Measurements from ENCODE around the gene HS3ST5.

The HS3ST5 gene

DNA sequence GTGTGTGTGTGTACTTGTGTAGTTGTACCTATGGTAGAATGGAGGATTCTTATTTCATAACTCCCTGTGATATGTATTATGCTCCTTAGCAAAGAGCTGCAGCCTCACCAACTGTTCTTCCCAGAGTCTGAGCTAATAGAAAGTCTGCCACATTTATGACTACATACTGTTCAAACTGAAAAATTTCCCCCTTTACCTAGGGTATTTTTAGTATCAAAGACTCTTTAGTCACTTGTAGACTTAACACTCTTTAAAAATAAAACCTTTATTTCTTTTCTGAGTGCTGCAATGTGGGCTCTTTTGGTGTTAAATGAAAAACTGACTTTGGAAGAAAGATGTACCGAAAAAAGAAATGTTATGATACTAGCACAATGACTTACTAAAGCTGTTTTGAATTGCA lies 39.6 kb upstream of the HS3ST5 start:
- H3K4me3 ChIP-seq (ENCODE audit: insufficient read depth, low read length, poor library complexity, severe bottlenecking), result no peak overlapping the region
- H3K27ac ChIP-seq (ENCODE audit: low read depth, low read length), result no peak overlapping the region
- no peaks in the 10 kb centered on the region for H4K20me1 ChIP-seq (ENCODE audit: low read depth, low read length)
- H3F3A ChIP-seq (ENCODE audit: insufficient read depth), result no peaks in the 10 kb centered on the region
- H3K36me3 ChIP-seq (ENCODE audit: low read length), result no peaks in the 10 kb centered on the region
- H3K27me3 ChIP-seq (ENCODE audit: low read length), result no peaks in the 10 kb centered on the region
- H3K4me2 ChIP-seq (ENCODE audit: low read depth, low read length, poor library complexity, severe bottlenecking), result no peak overlapping the region
- no peaks in the 10 kb centered on the region for H3K9me2 ChIP-seq (replicated peaks; ENCODE audit: insufficient read depth, low read length)
- H3K9ac ChIP-seq (ENCODE audit: low read length), result no peak overlapping the region
- no peak overlapping the region for H2AFZ ChIP-seq (ENCODE audit: low read depth, low read length, severe bottlenecking)
- TF ChIP-seq EZH2phosphoT487 (conservative IDR thresholded peaks at IDR 0.05; ENCODE audit: low read length), result no peak
- TF ChIP-seq, protein P1, sequence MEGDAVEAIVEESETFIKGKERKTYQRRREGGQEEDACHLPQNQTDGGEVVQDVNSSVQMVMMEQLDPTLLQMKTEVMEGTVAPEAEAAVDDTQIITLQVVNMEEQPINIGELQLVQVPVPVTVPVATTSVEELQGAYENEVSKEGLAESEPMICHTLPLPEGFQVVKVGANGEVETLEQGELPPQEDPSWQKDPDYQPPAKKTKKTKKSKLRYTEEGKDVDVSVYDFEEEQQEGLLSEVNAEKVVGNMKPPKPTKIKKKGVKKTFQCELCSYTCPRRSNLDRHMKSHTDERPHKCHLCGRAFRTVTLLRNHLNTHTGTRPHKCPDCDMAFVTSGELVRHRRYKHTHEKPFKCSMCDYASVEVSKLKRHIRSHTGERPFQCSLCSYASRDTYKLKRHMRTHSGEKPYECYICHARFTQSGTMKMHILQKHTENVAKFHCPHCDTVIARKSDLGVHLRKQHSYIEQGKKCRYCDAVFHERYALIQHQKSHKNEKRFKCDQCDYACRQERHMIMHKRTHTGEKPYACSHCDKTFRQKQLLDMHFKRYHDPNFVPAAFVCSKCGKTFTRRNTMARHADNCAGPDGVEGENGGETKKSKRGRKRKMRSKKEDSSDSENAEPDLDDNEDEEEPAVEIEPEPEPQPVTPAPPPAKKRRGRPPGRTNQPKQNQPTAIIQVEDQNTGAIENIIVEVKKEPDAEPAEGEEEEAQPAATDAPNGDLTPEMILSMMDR (IDR thresholded peaks at IDR 0.05; ENCODE audit: insufficient read depth, low read length, poor library complexity, severe bottlenecking), result no peak
- H3K79me2 ChIP-seq (ENCODE audit: insufficient read depth, low read length), result no peaks in the 10 kb centered on the region
- H3K9me3 ChIP-seq (ENCODE audit: insufficient read depth, low read length), result no peaks in the 10 kb centered on the region

- TF ChIP-seq EZH2phosphoT487 (conservative IDR thresholded peaks at IDR 0.05; ENCODE audit: low read length), result no peak
- TF ChIP-seq, protein P1 (IDR thresholded peaks at IDR 0.05; ENCODE audit: insufficient read depth, low read length, poor library complexity, severe bottlenecking), result no peak
- no peaks in the 10 kb centered on the region for H4K20me1 ChIP-seq (ENCODE audit: low read depth, low read length)
Observed at GRCh38 chr6:114377881-114378280, 35.1 kb upstream of the HS3ST5 start.

GRCh38 chr6:114376611-114377175 lies 33.9 kb upstream of the HS3ST5 start:
- H3K27me3 ChIP-seq (ENCODE audit: low read length), result no peaks in the 10 kb centered on the region
- H2AFZ ChIP-seq (ENCODE audit: low read depth, low read length, severe bottlenecking), result no peak overlapping the region
- H4K20me1 ChIP-seq (ENCODE audit: low read depth, low read length), result no peaks in the 10 kb centered on the region
- H3K27ac ChIP-seq (ENCODE audit: low read depth, low read length), result no peak overlapping the region
- no peak overlapping the region for H3K9ac ChIP-seq (ENCODE audit: low read length)
- no peaks in the 10 kb centered on the region for H3F3A ChIP-seq (ENCODE audit: insufficient read depth)
- H3K4me3 ChIP-seq (ENCODE audit: insufficient read depth, low read length, poor library complexity, severe bottlenecking), result no peak overlapping the region
- TF ChIP-seq, protein P1 (IDR thresholded peaks at IDR 0.05; ENCODE audit: insufficient read depth, low read length, poor library complexity, severe bottlenecking), result no peak
- TF ChIP-seq EZH2phosphoT487 (conservative IDR thresholded peaks at IDR 0.05; ENCODE audit: low read length), result no peak
- H3K9me2 ChIP-seq (replicated peaks; ENCODE audit: insufficient read depth, low read length), result no peaks in the 10 kb centered on the region
- H3K9me3 ChIP-seq (ENCODE audit: insufficient read depth, low read length), result no peaks in the 10 kb centered on the region
- no peak overlapping the region for H3K4me2 ChIP-seq (ENCODE audit: low read depth, low read length, poor library complexity, severe bottlenecking)
- H3K79me2 ChIP-seq (ENCODE audit: insufficient read depth, low read length), result no peaks in the 10 kb centered on the region
- no peaks in the 10 kb centered on the region for H3K36me3 ChIP-seq (ENCODE audit: low read length)

More at GRCh38 chr6:114377881-114378280, 35.1 kb upstream of the HS3ST5 start:
- Histone ChIP-seq H3K27ac (ENCODE audit: low read depth, low read length) (no peak overlapping the region), H3K9me2 (replicated peaks; ENCODE audit: insufficient read depth, low read length) (no peaks in the 10 kb centered on the region), H3K27me3 (ENCODE audit: low read length) (no peaks in the 10 kb centered on the region), H3K9ac (ENCODE audit: low read length) (no peak overlapping the region), H3K9me3 (ENCODE audit: insufficient read depth, low read length) (no peaks in the 10 kb centered on the region), H3F3A (ENCODE audit: insufficient read depth) (no peaks in the 10 kb centered on the region), H3K4me2 (ENCODE audit: low read depth, low read length, poor library complexity, severe bottlenecking) (no peak overlapping the region), H3K36me3 (ENCODE audit: low read length) (no peaks in the 10 kb centered on the region), H3K79me2 (ENCODE audit: insufficient read depth, low read length) (no peaks in the 10 kb centered on the region), H3K4me3 (ENCODE audit: insufficient read depth, low read length, poor library complexity, severe bottlenecking) (no peak overlapping the region), H2AFZ (ENCODE audit: low read depth, low read length, severe bottlenecking) (no peak overlapping the region)

Measured in SU-DHL-6 (cell line).